Measurements from ENCODE around the gene CCDC187.

- TF ChIP-seq CTCF (optimal IDR thresholded peaks at IDR 0.05 in 1 of 3, IDR thresholded peaks at IDR 0.05 in 1 of 3, conservative IDR thresholded peaks at IDR 0.05 in 1 of 3; ENCODE audit: extremely low read depth in 1 of 3, insufficient read depth in 2 of 3, low read length in 3 of 3), result no peak
- TF ChIP-seq EZH2 (IDR thresholded peaks at IDR 0.05; ENCODE audit: low read length), result no peak
Measured at GRCh38 chr9:136247947-136248637, 55.8 kb downstream of the CCDC187 start.
